WTC11 (cell line): ENCODE data around the gene KCTD21. TPM values are rescaled to one million over a fixed set of nuclear protein-coding genes. Genes with fewer than 3 reads are reported as not detected.

Experiments used
- ATAC-seq: fragments of 200-7000 bp; cut with Tn5 transposase; 2 replicates; pipeline ENCODE4 v1.10.0; 2021; ENCODE audit warnings: mild to moderate bottlenecking, moderate library complexity
- CTCF ChIA-PET: fragments of 300-600 bp; sonication (Branson Sonifier 250); formaldehyde crosslinking; loops from one replicate; lab custom pipeline; 2021; ENCODE audit warnings: antibody characterized with exemption; lab: Charles Lee
- POLR2A ChIA-PET: fragments of 350-600 bp; sonication (Branson Sonifier 250); formaldehyde crosslinking; loops from one replicate; lab custom pipeline; 2021; ENCODE audit warnings: antibody characterized with exemption; lab: Charles Lee
- DNase-seq: peaks from one replicate; pipeline ENCODE4 v3.0.0; 2021; ENCODE audit warnings: low spot score
- H3K27ac Mint-ChIP-seq: 2 replicates; pipeline ENCODE4 v1.8.0; 2021; ENCODE audit warnings: mixed read lengths
- H3K27me3 Mint-ChIP-seq: 2 replicates; pipeline ENCODE4 v1.8.0; 2021; ENCODE audit warnings: low read depth, mild to moderate bottlenecking, moderate library complexity, mixed read lengths
- H3K36me3 Mint-ChIP-seq: 2 replicates; pipeline ENCODE4 v1.8.0; 2021; ENCODE audit warnings: mixed read lengths
- H3K4me1 Mint-ChIP-seq: 2 replicates; pipeline ENCODE4 v1.8.0; 2022; ENCODE audit warnings: mixed read lengths
- H3K4me3 Mint-ChIP-seq: 2 replicates; pipeline ENCODE4 v1.8.0; 2021; ENCODE audit warnings: mild to moderate bottlenecking, moderate library complexity, mixed read lengths
- H3K9me3 Mint-ChIP-seq: 2 replicates; pipeline ENCODE4 v1.8.0; 2021; ENCODE audit warnings: mixed read lengths
- ATF1 ChIP-seq: sonication (generic); formaldehyde crosslinking; IDR thresholded peaks from 2 replicates; pipeline ENCODE4 v1.8.1; 2023; ENCODE audit warnings: mild to moderate bottlenecking, moderate library complexity, missing genetic modification reagents
- CREM ChIP-seq: sonication (generic); formaldehyde crosslinking; IDR thresholded peaks from 2 replicates; pipeline ENCODE4 v1.8.1; 2022; ENCODE audit warnings: mild to moderate bottlenecking, missing genetic modification reagents, moderate library complexity
- FOXJ3 ChIP-seq: sonication (generic); formaldehyde crosslinking; IDR thresholded peaks from 2 replicates; pipeline ENCODE4 v1.9.0; 2021; ENCODE audit warnings: missing genetic modification reagents, mild to moderate bottlenecking, borderline replicate concordance
- GTF2I ChIP-seq: fragments of 250-450 bp; sonication (Bioruptor Pico); conservative IDR thresholded peaks from 2 replicates; pipeline ENCODE4 v1.4.0; 2021; ENCODE audit warnings: mild to moderate bottlenecking
- NFE2L1 ChIP-seq: sonication (generic); formaldehyde crosslinking; IDR thresholded peaks from 2 replicates; pipeline ENCODE4 v1.8.1; 2023; ENCODE audit warnings: missing genetic modification reagents
- NFYB ChIP-seq: sonication (generic); formaldehyde crosslinking; conservative IDR thresholded peaks from 2 replicates; pipeline ENCODE4 v1.8.0; 2022; ENCODE audit warnings: low read depth, missing genetic modification reagents
- OVOL2 ChIP-seq: fragments of 250-450 bp; sonication (Bioruptor Pico); IDR thresholded peaks from 2 replicates; pipeline ENCODE4 v1.9.0; 2021; ENCODE audit warnings: mild to moderate bottlenecking, borderline replicate concordance
- ZBTB21 ChIP-seq: sonication (generic); formaldehyde crosslinking; IDR thresholded peaks from 2 replicates; pipeline ENCODE4 v1.8.1; 2023; ENCODE audit warnings: mild to moderate bottlenecking, missing genetic modification reagents, borderline replicate concordance
- ZNF121 ChIP-seq: sonication (generic); formaldehyde crosslinking; IDR thresholded peaks from 2 replicates; pipeline ENCODE4 v1.8.0; 2023; ENCODE audit warnings: missing genetic modification reagents
- ZNF317 ChIP-seq: sonication (generic); formaldehyde crosslinking; IDR thresholded peaks from 2 replicates; pipeline ENCODE4 v1.8.1; 2023; ENCODE audit warnings: low read depth, mild to moderate bottlenecking, moderate library complexity, missing genetic modification reagents, borderline replicate concordance
- ZNF423 ChIP-seq: fragments of 250-450 bp; sonication (Bioruptor Pico); IDR thresholded peaks from 2 replicates; pipeline ENCODE4 v2.1.2; 2022; ENCODE audit warnings: mild to moderate bottlenecking, moderate library complexity
- total RNA-seq: library from RNA; stranded (reverse); gene quantifications from 3 replicates; pipeline ENCODE4 v1.2.3, GENCODE V29; 2021
- TF ChIP-seq, protein P1 (sequence below): sonication (generic); formaldehyde crosslinking; IDR thresholded peaks from 2 replicates; pipeline ENCODE4 v1.8.1; 2023; ENCODE audit warnings: mild to moderate bottlenecking, moderate library complexity, missing genetic modification reagents
- TF ChIP-seq, protein P2 (sequence below): sonication (generic); formaldehyde crosslinking; IDR thresholded peaks from 2 replicates; pipeline ENCODE4 v1.8.0; 2023; ENCODE audit warnings: mild to moderate bottlenecking, missing genetic modification reagents
- TF ChIP-seq, protein P3 (sequence below): sonication (generic); formaldehyde crosslinking; IDR thresholded peaks from 2 replicates; pipeline ENCODE4 v1.8.0; 2022; ENCODE audit warnings: mild to moderate bottlenecking, missing genetic modification reagents
- TF ChIP-seq, protein P4 (sequence below): sonication (generic); formaldehyde crosslinking; IDR thresholded peaks from 2 replicates; pipeline ENCODE4 v1.8.1; 2022; ENCODE audit warnings: mild to moderate bottlenecking, moderate library complexity, missing genetic modification reagents
- TF ChIP-seq, protein P5 (sequence below): sonication (generic); formaldehyde crosslinking; IDR thresholded peaks from 2 replicates; pipeline ENCODE4 v1.8.0; 2022; ENCODE audit warnings: mild to moderate bottlenecking, missing genetic modification reagents
- TF ChIP-seq, protein P6 (sequence below): fragments of 250-450 bp; sonication (Bioruptor Pico); IDR thresholded peaks from 2 replicates; pipeline ENCODE4 v1.8.0; 2021; ENCODE audit warnings: mild to moderate bottlenecking

The KCTD21 gene
- total RNA-seq, 1 experiment from 2014 or later: 2.8 TPM

DNA sequence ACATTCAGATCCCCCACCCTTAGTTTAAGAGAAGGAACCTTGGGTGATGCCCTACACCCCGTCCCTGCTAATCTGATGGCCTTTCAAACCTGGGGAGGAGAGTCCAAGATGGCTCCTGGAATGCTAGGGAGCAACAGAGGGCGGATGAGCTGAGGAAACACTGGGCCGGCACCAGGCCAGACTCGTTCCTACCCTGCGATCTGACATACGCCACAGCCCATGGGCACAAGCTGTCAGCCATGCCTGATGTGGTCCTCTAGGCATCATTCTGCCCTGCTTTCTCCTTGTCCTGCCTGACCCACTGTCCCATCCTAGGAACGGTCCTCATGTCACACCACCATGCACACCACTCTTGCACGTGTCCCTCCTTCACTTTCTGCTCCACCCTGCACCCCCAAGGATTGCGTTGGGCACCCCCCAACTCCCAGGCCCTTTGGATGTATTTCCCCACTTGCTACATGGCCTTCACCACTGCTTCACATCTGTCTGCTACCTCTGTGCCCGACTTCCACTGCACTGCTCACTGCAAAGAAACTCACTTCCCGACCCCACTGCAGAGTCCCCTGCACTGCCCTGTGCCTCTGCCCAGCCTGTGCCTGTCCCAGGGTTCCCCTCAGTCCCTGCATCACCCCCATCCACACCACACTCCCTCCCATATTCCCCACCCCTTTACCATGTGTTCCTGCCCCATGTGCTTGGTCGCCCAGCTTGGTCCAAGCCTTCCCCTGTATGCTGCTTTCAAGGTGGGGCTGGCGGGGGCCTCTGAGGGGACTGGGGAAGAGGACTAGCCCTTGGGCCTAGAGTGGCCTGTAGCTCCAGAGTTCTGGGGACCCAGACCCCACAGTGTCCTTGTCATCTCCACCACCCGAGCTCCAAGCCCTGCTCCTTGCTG, 29.5 kb upstream of the KCTD21 start:
- Mint-ChIP-seq H3K27me3 (no peaks in the 10 kb centered on the region), H3K9me3 (no peaks in the 10 kb centered on the region), H3K36me3 (peaks cover 11% of the 10 kb centered on the region; the same call in 1 of the 2 replicates), H3K4me3 (no peak overlapping the region), H3K4me1 (no peaks in the 10 kb centered on the region), H3K27ac (no peak overlapping the region)
- TF ChIP-seq CREM (CRISPR knock-in tag) (no peak), ZBTB21 (CRISPR knock-in tag) (no peak), NFE2L1 (CRISPR knock-in tag) (no peak), OVOL2 (CRISPR knock-in tag) (no peak), ZNF121 (CRISPR knock-in tag) (no peak), ATF1 (no peak), ZNF423 (no peak)
- TF ChIP-seq, protein P1, sequence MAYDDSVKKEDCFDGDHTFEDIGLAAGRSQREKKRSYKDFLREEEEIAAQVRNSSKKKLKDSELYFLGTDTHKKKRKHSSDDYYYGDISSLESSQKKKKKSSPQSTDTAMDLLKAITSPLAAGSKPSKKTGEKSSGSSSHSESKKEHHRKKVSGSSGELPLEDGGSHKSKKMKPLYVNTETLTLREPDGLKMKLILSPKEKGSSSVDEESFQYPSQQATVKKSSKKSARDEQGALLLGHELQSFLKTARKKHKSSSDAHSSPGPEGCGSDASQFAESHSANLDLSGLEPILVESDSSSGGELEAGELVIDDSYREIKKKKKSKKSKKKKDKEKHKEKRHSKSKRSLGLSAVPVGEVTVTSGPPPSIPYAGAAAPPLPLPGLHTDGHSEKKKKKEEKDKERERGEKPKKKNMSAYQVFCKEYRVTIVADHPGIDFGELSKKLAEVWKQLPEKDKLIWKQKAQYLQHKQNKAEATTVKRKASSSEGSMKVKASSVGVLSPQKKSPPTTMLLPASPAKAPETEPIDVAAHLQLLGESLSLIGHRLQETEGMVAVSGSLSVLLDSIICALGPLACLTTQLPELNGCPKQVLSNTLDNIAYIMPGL (CRISPR knock-in tag): no peak
- TF ChIP-seq, protein P2, sequence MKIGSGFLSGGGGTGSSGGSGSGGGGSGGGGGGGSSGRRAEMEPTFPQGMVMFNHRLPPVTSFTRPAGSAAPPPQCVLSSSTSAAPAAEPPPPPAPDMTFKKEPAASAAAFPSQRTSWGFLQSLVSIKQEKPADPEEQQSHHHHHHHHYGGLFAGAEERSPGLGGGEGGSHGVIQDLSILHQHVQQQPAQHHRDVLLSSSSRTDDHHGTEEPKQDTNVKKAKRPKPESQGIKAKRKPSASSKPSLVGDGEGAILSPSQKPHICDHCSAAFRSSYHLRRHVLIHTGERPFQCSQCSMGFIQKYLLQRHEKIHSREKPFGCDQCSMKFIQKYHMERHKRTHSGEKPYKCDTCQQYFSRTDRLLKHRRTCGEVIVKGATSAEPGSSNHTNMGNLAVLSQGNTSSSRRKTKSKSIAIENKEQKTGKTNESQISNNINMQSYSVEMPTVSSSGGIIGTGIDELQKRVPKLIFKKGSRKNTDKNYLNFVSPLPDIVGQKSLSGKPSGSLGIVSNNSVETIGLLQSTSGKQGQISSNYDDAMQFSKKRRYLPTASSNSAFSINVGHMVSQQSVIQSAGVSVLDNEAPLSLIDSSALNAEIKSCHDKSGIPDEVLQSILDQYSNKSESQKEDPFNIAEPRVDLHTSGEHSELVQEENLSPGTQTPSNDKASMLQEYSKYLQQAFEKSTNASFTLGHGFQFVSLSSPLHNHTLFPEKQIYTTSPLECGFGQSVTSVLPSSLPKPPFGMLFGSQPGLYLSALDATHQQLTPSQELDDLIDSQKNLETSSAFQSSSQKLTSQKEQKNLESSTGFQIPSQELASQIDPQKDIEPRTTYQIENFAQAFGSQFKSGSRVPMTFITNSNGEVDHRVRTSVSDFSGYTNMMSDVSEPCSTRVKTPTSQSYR: no peak
- TF ChIP-seq, protein P3, sequence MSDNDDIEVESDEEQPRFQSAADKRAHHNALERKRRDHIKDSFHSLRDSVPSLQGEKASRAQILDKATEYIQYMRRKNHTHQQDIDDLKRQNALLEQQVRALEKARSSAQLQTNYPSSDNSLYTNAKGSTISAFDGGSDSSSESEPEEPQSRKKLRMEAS (CRISPR knock-in tag): no peak
- TF ChIP-seq, protein P4, sequence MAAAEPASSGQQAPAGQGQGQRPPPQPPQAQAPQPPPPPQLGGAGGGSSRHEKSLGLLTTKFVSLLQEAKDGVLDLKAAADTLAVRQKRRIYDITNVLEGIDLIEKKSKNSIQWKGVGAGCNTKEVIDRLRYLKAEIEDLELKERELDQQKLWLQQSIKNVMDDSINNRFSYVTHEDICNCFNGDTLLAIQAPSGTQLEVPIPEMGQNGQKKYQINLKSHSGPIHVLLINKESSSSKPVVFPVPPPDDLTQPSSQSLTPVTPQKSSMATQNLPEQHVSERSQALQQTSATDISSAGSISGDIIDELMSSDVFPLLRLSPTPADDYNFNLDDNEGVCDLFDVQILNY (CRISPR knock-in tag): no peak
- CTCF ChIA-PET: interaction anchor here (0.5 kb wide), 1 partner anchor 187 kb away, joined by 3 read pairs; no protein-coding TSS in a partner anchor
- peak; percentile 5 for DNase-seq
- POLR2A ChIA-PET: no interaction called here
- no peak for ATAC-seq

DNA sequence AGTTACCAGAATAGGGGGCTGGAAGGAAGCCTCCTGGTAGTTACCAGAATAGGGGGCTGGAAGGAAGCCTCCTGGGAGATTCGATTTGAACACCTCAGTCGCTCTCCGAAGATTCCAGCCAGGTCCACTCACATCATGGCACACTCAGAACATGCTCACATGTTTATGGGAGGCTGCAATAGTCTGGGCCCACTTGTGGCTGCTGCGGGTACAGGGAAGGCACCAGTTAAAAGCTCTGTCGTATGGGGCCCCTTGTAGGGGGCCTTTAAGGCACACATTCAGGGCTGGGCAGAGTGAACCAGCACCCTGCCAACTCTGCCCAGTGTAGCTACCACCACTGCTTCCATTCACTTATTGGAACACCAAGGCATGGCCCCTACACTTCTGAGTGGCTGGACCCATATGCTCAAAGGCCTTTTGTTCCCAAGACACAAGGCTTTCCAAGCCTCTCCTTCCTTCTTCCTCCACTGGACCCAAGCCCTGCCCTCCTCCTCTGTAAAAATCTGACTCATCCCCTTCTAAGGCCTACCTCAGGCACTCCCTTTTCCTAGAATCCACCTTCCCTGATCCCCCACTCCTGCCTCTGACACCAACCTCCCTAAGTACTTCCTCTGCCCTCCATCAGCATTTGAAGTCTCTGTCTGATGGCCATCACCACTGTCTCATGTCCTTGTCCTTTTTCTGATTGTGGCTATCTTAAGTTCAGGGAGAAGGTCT, 28.3 kb upstream of the KCTD21 start:
- DNase-seq: no peak
- Mint-ChIP-seq H3K36me3 (peaks cover 11% of the 10 kb centered on the region; the same call in 1 of the 2 replicates), H3K9me3 (no peaks in the 10 kb centered on the region), H3K4me3 (no peak overlapping the region), H3K27ac (no peak overlapping the region), H3K27me3 (no peaks in the 10 kb centered on the region), H3K4me1 (no peaks in the 10 kb centered on the region)
- ChIA-PET CTCF (interaction anchor here (0.6 kb wide), 1 partner anchor 216 kb away, joined by 3 read pairs; no protein-coding TSS in a partner anchor), POLR2A (no interaction called here)
- no peak for TF ChIP-seq ZNF317 (CRISPR knock-in tag)
- ATAC-seq: no peak

GRCh38 chr11:78216021-78216420, 27.6 kb upstream of the KCTD21 start:
- POLR2A ChIA-PET: no interaction called here
- Mint-ChIP-seq H3K9me3 (no peaks in the 10 kb centered on the region), H3K4me1 (no peaks in the 10 kb centered on the region), H3K4me3 (no peak overlapping the region), H3K36me3 (peaks cover 8% of the 10 kb centered on the region; the same call in 1 of the 2 replicates), H3K27ac (no peak overlapping the region), H3K27me3 (no peaks in the 10 kb centered on the region)
- CTCF ChIA-PET: interaction anchor here (0.6 to 1.7 kb wide), 2 partner anchors 12 to 216 kb away, joined by 3 to 4 read pairs; no protein-coding TSS in a partner anchor
- no peak for DNase-seq
- no peak for ATAC-seq
- TF ChIP-seq FOXJ3 (CRISPR knock-in tag) (no peak), GTF2I (CRISPR knock-in tag) (no peak), NFYB (CRISPR knock-in tag) (no peak)
- TF ChIP-seq, protein P5, sequence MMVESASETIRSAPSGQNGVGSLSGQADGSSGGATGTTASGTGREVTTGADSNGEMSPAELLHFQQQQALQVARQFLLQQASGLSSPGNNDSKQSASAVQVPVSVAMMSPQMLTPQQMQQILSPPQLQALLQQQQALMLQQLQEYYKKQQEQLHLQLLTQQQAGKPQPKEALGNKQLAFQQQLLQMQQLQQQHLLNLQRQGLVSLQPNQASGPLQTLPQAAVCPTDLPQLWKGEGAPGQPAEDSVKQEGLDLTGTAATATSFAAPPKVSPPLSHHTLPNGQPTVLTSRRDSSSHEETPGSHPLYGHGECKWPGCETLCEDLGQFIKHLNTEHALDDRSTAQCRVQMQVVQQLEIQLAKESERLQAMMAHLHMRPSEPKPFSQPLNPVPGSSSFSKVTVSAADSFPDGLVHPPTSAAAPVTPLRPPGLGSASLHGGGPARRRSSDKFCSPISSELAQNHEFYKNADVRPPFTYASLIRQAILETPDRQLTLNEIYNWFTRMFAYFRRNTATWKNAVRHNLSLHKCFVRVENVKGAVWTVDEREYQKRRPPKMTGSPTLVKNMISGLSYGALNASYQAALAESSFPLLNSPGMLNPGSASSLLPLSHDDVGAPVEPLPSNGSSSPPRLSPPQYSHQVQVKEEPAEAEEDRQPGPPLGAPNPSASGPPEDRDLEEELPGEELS (CRISPR knock-in tag): no peak
- TF ChIP-seq, protein P6, sequence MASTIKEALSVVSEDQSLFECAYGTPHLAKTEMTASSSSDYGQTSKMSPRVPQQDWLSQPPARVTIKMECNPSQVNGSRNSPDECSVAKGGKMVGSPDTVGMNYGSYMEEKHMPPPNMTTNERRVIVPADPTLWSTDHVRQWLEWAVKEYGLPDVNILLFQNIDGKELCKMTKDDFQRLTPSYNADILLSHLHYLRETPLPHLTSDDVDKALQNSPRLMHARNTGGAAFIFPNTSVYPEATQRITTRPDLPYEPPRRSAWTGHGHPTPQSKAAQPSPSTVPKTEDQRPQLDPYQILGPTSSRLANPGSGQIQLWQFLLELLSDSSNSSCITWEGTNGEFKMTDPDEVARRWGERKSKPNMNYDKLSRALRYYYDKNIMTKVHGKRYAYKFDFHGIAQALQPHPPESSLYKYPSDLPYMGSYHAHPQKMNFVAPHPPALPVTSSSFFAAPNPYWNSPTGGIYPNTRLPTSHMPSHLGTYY (CRISPR knock-in tag): no peak
